Purkinje cell (primary cell): ENCODE results near the gene GGTLC3. TPM values are rescaled to one million over a fixed set of nuclear protein-coding genes. Genes with fewer than 3 reads are reported as not detected.

Experiments used
- polyA plus RNA-seq: library from polyadenylated mRNA; unstranded; fragments of >200 nt; fragmentation: Nextera tagmentation; gene quantifications from 2 replicates; pipeline ENCODE4 v1.2.1, GENCODE V29; 2014

The GGTLC3 gene
- 0.32 TPM in 1 of 2 replicates, not detected in the other for polyA plus RNA-seq

GRCh38 chr22:18518061-18518460 is at the start of gene GGTLC3:
TSS of gene GGTLC3 (minus strand) at chr22:18518161. CDS start at chr22:18517897, 264 bp downstream.

GRCh38 chr22:18527752-18528596 is 10.0 kb upstream of the GGTLC3 start, which contains the start of gene TMEM191B:
TSS of gene TMEM191B (plus strand) at chr22:18527802. CDS start at chr22:18527981, 179 bp downstream.

Other genes with a start within 250 kb of the GGTLC3 start
- 0.69 TPM in 1 of 2 replicates, not detected in the other for gene TMEM191B, start 9.6 kb upstream of the GGTLC3 start, polyA plus RNA-seq
- gene RIMBP3, start 93.8 kb upstream of the GGTLC3 start, polyA plus RNA-seq: 0.07 and 0.15 TPM in 2 replicates